GM19395 (cell line): Measurements from ENCODE around the gene LYRM1.

Source experiments
- ATAC-seq: cut with Tn5 transposase; IDR thresholded peaks from one replicate; pipeline ENCODE4 v1.9.1; 2021; ENCODE audit warnings: mild to moderate bottlenecking, moderate library complexity; ENCODE audit not compliant: unreplicated experiment

Gene LYRM1

DNA sequence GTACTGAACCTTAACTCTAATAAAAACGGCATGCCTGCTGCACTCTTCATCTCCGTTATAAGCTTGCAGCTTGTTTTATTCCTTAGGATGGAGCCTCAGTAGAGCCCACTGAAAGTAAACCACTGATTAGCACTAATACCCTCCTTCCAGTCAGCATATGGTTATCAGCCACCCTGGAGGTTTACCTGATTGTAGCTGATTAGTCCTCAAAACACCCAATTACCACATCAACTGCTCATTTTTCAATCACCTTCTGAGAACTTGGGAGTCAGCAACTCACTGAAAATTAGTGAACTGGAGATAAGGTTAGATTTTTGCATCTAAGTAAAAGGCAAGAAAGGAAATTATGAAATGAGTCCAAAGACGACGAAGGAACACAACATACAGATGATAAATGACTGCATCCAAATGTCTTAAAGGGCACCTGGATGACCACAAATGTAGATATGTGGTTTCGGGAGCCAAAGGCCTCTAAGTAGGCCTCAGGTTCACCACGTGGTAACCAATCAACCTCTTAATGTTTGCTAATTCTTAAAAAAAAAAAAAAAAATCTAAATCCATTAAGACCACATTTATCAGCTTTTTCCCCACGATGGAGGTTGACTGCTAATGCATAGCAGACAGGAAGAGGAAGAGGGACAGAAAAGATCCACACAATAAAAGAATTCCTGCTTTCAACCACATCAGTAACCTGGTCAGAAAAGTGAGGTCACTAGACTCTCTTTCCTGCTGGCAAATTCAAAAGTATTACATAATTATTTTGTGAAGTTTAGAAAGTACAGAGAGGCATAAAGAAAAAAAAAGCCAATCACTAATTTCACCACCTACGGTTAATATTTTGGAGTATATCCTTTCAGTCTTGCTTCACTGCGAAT lies 28.4 kb upstream of the LYRM1 start:
- ATAC-seq, result no peak

- ATAC-seq, result no peak
Observed at GRCh38 chr16:20873331-20873730, 27.2 kb upstream of the LYRM1 start.

DNA sequence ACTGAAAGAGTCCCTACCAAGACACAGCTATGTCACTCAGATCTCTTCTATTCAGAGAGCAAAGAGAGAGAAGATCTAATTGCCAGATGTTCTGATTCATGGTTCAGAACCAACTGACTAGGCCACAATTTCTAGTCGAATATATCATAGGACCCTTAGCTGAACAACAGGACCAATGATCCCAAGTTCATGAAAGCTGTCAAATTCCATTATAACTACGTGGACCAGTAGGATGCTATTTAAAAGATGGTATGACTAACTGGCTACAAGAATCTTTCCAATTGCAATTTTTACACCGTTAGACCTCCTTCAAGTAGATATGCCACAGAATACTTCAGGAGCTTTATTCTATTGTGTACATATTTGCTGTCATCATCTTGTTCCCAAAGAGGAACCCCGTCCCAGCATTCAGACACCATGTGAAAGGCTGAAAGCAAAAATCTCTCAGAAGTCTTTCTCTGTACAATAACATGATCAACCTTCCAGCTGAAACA lies 26.4 kb upstream of the LYRM1 start:
- peak; percentile 25 for ATAC-seq

DNA sequence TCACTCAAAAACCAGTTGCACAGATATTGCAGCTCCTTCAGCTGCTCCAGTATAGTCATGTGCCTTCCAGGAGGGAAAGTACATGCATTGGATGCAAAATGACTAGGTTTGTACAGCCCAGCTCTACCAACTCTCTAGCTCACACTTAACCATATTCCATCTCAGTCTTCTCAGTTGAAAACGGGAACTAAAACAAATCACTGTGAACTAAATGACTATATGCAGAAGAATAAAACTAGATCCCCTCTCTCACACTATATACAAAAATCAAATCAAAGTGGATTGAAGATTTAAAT lies 25.3 kb upstream of the LYRM1 start:
- ATAC-seq, result no peak

DNA sequence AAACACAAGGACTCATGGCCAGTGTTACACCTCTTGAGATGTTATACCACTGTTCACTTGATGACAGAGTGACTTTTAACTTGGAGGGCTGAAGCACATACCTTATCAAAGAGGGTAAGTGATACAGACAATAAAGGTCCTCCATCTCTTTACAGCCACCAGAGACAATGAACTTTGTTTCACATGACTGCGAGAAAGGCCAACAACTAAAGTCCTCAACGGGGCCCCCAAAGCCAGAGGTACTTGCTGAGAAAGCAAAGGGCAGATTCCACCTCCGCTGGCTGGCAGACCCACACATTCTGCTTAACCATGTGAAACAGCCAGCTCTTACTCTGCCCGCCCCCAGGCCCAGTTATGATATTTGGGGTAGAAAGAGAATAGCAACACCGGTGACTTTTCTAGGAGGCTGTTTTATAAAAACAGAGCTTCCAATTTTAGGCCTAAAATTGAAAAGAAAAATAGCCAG lies 21.9 kb upstream of the LYRM1 start:
- no peak for ATAC-seq

- peak; percentile 39 for ATAC-seq
Observed at GRCh38 chr16:20879175-20880040, 21.2 kb upstream of the LYRM1 start.

DNA sequence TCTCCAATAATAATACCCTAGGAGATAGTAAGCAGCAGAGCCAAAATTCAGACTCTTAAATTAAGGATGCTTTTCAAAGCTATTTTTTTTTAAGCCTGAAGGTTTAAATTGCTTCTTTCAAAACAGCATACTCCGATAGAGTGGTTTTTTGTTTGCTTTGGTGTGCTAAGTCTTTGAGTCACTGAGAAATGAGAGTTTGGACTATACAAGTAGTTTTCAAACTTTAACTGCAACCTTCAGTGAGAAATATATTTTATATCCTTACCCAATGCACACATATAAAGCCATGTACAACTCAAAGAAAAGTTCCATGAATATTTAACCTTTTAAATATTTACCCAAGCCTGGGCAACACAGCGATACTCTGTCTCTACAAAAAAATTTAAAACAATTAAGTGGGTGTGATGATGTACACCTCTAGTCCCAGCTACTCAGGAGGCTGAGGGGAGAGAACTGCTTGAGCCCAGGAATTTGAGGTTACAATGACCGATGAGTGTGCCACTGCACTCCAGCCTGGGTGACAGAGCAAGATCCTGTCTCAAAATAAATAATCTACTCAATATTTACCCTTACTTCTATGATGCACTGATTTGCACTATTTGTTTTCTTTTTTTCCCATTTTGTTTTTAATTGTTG lies 19.6 kb upstream of the LYRM1 start:
- no peak for ATAC-seq

DNA sequence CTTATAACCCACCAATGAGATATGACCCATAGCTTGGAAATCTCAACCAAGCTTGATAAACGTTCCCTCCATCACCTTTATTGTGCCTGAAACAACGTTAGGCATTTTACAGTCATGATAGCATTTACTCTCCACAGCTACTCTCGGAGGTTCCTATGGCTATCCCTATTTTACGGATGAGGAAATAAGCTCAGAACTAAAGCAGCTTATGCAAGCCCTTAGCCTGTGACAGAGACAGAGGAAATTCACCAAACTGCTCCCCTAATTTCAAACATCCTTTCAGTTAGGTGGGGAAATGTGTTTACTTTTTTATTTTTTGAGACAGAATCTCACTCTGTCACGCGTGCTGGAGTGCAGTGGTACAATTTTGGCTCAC lies 19.1 kb upstream of the LYRM1 start:
- ATAC-seq, result no peak

DNA sequence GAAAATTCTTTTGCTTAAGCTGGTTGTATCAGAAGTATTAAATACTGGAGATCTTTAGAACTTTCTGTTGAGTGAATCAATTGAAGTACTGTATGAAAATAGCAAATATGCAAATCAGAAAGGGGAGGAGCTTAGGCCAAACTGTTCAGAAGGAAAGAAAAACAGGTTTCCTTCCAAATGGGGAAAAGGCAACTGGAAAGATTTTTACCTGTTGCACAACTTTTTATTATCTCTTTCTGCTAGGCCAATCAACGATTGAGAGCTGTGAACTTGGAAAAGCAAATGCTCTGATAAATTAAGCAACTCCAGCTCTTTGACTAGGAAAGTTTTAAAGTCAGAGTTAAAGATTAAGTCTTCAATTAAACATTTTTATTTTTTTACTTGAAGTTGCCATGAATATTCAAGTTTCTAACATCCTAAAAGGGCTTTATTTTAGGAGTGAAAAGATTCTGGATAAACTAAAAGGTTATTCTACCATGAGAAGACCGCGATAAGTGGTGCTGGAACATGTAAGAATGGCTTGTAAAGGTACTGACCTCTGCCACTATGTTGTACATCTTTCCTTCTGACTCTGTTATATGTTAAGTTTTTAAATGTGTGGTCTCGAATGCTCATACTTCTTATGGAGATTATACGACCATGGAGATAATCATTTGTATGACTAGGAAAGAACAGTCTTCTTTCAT lies 16.9 kb upstream of the LYRM1 start:
- no peak for ATAC-seq

DNA sequence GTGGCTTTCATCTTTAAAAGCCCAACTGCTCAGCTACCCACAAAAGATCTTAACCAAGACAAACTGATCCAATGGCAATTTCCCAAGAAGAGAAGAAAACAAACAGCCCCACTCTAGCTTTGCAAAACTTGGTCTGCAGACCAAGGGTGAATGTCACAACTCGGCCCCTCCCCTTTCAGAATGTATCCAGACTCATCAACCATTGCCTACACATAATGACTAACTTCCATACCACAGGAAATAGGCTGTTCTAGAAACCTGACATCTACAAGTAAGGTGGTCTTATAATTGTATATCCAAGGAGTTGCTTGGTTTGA lies 16.4 kb upstream of the LYRM1 start:
- ATAC-seq, result no peak

DNA sequence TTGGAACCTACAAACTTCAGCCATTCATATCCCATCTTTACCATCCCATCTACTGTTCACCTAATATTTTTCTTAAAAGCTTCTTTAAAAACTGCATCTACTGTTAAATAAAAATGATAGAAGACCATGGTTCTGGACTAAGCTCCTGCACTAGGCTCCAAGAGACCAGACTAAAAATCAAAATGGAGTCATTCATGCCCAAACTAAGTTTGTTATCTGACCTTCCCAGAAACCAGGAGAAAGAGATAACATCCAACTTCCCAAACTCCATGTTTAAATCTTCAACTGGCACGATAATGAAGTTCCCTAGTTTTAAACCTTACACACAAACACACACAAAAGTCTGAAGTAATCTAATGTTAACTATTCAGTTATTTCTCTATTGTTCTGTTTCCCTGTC lies 14.3 kb upstream of the LYRM1 start:
- ATAC-seq, result no peak

- no peak for ATAC-seq
Observed at GRCh38 chr16:20887207-20887606, 13.4 kb upstream of the LYRM1 start.

DNA sequence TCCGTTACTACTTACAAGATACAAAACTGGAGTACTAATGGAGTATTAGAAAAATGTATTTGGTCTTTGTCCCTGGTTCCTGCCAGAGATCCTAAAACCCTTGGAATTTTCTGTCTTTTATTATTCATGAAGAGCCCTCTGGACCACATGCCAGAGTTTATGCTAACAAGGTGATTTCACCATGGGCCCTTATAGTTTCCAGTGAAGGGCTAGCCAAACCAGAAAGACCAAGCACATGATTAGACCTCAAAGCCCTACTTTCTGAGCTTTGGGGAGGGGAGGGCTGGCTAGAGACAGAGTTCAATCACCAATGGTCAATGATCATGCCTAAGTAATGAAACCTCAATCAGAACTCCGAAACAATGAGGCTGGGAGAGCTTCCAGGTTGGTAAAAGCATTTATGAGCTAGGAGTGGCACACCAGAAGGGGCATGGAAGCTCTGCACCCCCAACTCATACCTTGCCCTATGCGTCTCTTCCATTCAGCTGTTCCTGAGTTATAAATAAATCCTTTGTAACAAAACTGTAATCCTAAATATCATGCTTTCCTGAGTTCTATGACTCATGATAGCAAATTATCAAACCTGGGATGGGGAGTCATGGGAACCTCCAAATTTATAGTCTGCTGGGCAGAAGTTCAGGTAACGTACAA lies 10.8 kb upstream of the LYRM1 start:
- ATAC-seq, result no peak

- ATAC-seq, result no peak
Observed at GRCh38 chr16:20894388-20894787, 6.2 kb upstream of the LYRM1 start.

DNA sequence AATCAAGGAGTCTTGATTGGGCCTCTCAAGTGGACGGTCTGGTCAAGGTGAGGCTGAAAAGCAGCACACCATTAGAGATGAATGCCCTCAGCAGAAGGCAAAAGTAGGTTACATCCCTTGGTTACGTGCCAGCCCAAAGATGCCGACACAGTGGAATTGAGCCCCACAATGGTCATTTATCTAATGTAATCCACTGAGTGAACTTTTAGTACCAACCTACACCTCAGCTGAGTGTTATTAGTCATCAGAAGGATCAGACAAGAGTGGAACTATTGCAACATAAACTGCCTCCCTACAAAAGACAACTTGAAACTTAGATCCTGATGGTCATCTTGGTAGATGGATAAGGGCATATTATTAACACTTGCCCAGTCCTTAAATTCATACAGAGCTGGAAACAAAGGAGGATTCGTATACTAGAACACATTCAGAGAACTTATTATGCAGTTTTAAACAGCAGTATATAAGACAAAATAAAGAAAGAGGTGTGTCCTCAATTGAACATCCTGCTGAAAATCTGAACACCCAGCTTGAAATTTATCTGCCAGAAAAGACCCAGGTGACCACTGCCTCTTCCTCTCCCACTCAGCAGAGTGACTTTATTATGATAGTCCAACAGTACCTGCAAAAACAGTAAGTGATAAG lies 3.2 kb upstream of the LYRM1 start:
- ATAC-seq, result no peak

DNA sequence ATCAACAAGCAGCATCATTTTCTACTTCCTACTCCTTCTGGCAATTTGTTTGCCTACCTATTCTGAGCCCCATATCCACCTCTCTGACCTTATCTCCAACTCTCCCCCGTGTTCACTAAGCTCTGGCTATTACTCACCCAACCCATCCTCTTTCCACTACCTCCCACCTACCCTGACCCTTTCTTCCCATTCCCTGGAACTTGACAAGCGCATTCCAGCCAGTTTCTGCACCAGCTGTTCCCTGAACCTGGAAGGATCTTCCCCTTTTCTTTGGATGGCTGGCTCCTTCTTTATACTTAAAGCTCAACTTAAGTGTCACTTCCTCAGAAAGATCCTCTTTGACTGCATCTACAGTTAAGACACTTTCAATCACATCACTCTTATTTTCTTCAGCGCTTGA lies 2.6 kb upstream of the LYRM1 start:
- ATAC-seq, result no peak

GRCh38 chr16:20899071-20899470 lies 1.5 kb upstream of the LYRM1 start:
- no peak for ATAC-seq

DNA sequence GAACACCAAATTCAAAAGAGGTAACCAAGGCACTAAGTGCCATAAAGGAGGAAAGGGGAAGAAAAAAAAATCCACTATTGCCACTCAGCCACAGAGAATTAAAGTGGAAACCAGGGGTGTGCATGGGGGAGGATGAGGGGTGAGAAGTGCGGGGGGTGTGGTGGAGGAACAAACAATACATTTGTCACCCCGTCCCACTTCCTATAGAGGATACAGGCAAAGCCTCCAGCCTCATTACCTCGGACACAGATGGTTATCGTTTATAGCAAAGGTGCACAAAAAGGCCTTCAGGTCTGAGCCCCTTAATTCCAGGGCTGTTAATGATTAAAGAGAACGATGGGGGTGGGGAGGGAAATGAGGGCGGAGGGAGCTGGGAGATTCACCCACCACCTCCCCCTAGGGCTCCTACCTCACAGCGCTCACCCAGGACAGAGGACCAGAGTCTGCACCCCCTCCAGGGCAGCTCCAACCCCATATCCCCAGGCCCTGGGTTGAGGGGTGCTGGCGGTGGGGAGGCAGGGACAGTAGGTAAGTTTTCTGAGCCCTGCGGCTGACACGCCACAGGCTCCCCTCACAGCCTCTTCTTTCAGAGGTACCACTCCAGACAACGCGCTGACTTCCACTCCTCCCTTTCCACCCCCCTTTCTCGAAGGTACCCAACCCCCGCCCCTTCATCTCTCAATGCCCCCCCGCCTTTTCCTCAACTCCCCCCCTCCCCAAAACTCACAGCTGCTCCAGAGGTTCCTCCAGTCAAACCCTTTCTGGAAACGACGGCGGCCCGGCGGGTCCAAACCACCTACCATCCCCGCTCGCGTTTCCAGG lies 883 bp upstream of the LYRM1 start:
- ATAC-seq, result no peak

GRCh38 chr16:20901068-20901435 lies 481 bp downstream of the LYRM1 start:
- ATAC-seq, result no peak
